Right lobe of liver (tissue), 6 donors: ENCODE data around the gene UNC13D. TPM values are rescaled to one million over a fixed set of nuclear protein-coding genes. Genes with fewer than 3 reads are reported as not detected.

Experiments
- ATAC-seq, 4 donors: fragments of 200-7000 bp; cut with Tn5 transposase; one replicate each; pipeline ENCODE4 v1.9.1; 2020; ENCODE audit warnings: mild to moderate bottlenecking in 4 of 4, moderate library complexity in 4 of 4
- DNase-seq, 3 donors: peaks; one replicate each; pipeline ENCODE4 v3.0.0-alpha.2; 2020
- H3K27ac ChIP-seq, 3 donors: fragments of 200-600 bp; one replicate each; pipeline ENCODE4 v1.8.0; 2022
- H3K27me3 ChIP-seq, 2 donors: fragments of 200-600 bp; one replicate each; pipeline ENCODE4 v1.8.0; 2022
- H3K36me3 ChIP-seq, 4 donors: fragments of 200-600 bp; sonication (generic) in 1 of 4; one replicate each; pipeline versions ENCODE4 v1.5.1 to v1.8.0; 2017 to 2022; ENCODE audit warnings: control low read depth in 1 of 4
- H3K4me1 ChIP-seq, 4 donors: fragments of 200-600 bp; sonication (generic) in 1 of 4; one replicate each; pipeline versions ENCODE4 v1.5.1 to v1.8.0; 2017 to 2022; ENCODE audit warnings: control low read depth in 1 of 4
- H3K4me3 ChIP-seq, 3 donors: fragments of 200-600 bp; one replicate each; pipeline ENCODE4 v1.8.0; 2022
- H3K9me3 ChIP-seq, 4 donors: fragments of 200-600 bp; sonication (generic) in 1 of 4; one replicate each; pipeline versions ENCODE4 v1.5.1 to v1.8.0; 2017 to 2022; ENCODE audit warnings: control low read depth in 1 of 4
- POLR2A ChIP-seq: fragments of 450-650 bp; IDR thresholded peaks from one replicate; pipeline ENCODE4 v1.6.1; 2017; ENCODE audit warnings: antibody characterized with exemption, mild to moderate bottlenecking
- WGBS: methylation state at CpG from one replicate; pipeline ENCODE4 v1.1.6; 2018; ENCODE audit warnings: low coverage, low lambda C conversion rate; ENCODE audit not compliant: insufficient coverage; ENCODE audit errors: missing lambda C conversion rate; 5-methylcytosine and 5-hydroxymethylcytosine counted together
- intact Hi-C, 2 donors: fragments of 100-400 bp; cut with DNase I; formaldehyde crosslinking; loops; one replicate each; pipeline versions ENCODE4 v1.11.2 to v1.14.1; 2022
- total RNA-seq, 6 experiments: library from RNA; depleted of rRNA in 2 of 6; stranded (reverse); fragments of >200 nt in 2 of 6; fragmentation: NEBNext Ultra II Directional in 3 of 6; extraction: Animal tissue kit (Norgen Biotek cat#: 25700) in 3 of 6; gene quantifications; one replicate each; pipeline versions ENCODE4 v1.1.0 to v1.2.4, GENCODE V29; 2016 to 2023
- TF ChIP-seq, protein P1 (sequence below), 4 donors: fragments of 200-600 bp in 3 of 4; fragments of 450-650 bp in 1 of 4; IDR thresholded peaks; one replicate each; pipeline versions ENCODE4 v1.5.1 to v1.8.0; 2016 to 2022; ENCODE audit warnings: antibody characterized with exemption in 4 of 4, mild to moderate bottlenecking in 2 of 4
- donor health status: DM: no; HTN: yes; CAD: no.
- donor health status: DM: no; HTN: no; CAD: no.
- donor health status: DM: no; HTN: no; CAD: no.
- donor health status: DM: no; HTN: yes; CAD: no.
- donor health status: DM: no; HTN: yes; CAD: no.

The UNC13D gene
- total RNA-seq, 6 experiments from 2014 or later: 3.4 to 12.5 (median 10.7) TPM

DNA sequence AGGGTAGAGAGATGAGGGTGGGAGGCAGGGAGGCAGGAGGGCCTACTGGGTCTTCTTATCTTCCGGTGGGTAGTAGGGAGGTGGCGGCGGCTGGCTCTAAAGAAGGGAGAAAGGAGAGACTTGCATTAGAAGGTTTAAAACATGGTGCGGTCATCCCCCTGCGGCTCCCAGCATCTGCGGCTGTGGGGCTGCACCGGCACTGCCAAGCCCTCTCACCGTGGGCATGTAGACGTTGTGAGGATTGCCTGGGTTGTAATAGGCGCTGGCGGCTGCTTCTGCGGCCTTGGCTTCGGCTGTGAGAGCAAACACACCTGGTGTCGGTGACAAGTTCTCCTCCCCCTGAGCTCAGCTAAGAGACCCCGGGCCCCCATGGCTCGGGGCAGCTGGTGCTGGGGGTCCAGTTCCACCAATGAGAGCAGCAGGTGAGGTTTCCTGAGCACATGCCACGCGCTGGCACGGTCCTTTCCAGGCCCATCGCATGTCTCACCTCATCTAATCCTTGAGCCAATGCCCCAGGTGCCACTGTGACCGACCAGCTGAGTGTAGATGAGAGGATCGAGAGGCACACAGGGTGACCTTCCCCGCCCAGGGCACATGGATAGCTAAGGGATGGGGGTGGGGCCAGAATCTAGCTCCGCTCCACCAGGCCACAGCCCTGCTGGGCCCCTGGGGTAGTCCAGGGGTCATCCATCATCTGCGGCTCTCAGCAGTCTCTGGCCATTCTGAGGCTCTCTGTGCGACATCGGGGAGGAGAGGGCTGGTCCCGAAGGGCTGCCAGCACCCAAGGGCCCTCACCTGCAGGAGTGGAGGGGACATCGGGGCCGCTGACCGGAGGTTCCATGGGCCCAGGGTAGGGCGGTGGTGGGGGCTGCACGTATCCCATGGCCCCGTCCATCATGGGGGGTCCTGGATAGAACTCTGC lies 2.7 kb upstream of the UNC13D start:
- no peak overlapping the region for H3K4me3 ChIP-seq
- TF ChIP-seq, protein P1, sequence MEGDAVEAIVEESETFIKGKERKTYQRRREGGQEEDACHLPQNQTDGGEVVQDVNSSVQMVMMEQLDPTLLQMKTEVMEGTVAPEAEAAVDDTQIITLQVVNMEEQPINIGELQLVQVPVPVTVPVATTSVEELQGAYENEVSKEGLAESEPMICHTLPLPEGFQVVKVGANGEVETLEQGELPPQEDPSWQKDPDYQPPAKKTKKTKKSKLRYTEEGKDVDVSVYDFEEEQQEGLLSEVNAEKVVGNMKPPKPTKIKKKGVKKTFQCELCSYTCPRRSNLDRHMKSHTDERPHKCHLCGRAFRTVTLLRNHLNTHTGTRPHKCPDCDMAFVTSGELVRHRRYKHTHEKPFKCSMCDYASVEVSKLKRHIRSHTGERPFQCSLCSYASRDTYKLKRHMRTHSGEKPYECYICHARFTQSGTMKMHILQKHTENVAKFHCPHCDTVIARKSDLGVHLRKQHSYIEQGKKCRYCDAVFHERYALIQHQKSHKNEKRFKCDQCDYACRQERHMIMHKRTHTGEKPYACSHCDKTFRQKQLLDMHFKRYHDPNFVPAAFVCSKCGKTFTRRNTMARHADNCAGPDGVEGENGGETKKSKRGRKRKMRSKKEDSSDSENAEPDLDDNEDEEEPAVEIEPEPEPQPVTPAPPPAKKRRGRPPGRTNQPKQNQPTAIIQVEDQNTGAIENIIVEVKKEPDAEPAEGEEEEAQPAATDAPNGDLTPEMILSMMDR (IDR thresholded peaks at IDR 0.05): no peak
- TF ChIP-seq POLR2A: no peak
- H3K9me3 ChIP-seq: no peaks in the 10 kb centered on the region
- peaks cover 10 to 57% (median 31%) of the 10 kb centered on the region in 4 donors for H3K36me3 ChIP-seq
- H3K4me1 ChIP-seq: peaks cover 0 to 58% (median 12%) of the 10 kb centered on the region in 4 donors
- ATAC-seq: no peak
- intact Hi-C loops: no loop called here
- no peaks in the 10 kb centered on the region for H3K27me3 ChIP-seq
- 79% methylated on average over 14 of the region's 34 CpGs for WGBS
- peak in 1 of 3 donors; percentile 57 for DNase-seq
- peak overlapping the region in 1 of 3 donors; percentile 75 for H3K27ac ChIP-seq

DNA sequence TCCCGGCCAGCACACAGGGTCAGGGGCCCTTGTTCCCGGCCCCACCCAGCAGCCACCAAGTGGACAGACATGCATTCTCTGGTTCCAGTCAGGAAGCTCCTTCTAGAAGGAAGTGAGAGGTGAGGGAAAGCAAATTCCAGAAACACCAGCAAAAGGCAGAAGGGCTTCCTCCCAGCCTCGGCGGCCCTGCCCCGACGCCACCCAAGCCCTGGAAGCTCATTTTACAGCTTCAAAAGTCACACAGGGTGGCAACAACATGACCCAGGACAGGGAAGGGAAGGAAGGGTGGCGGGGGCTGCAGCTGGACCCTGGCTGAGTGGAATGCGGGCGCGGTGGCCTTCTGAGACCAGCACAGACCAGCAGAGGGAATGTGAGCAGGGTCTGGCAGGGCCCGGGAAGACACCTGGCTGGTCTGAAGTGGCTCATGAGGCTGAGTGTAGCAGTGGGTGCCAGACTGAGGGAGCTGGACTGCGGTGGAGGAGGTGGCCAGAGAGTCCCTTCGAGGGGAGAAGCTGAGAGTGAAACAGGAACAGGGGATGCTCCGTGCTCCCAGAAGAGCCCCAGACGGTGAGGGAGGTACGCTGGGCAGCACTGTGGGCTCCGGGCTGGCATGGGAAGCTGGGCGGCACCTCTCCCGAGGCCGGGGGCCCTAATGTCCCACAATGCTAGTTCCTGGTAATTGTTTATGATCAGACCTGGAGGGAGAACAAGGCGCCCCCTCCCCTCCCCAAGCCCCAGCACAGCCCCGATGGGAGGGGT lies 1.9 kb upstream of the UNC13D start:
- DNase-seq: peak in 1 of 3 donors; percentile 50
- Histone ChIP-seq H3K4me3 (no peak overlapping the region), H3K4me1 (peaks cover 0 to 49% (median 6%) of the 10 kb centered on the region in 4 donors), H3K9me3 (no peaks in the 10 kb centered on the region), H3K36me3 (peaks cover 10 to 52% (median 29%) of the 10 kb centered on the region in 4 donors), H3K27ac (peak overlapping the region; percentile 63 to 83 (median 75)), H3K27me3 (no peaks in the 10 kb centered on the region)
- intact Hi-C loops: no loop called here
- peak in 1 of 4 donors; percentile 1 for ATAC-seq
- TF ChIP-seq, protein P1 (IDR thresholded peaks at IDR 0.05): no peak
- no peak for TF ChIP-seq POLR2A
- WGBS: 72% methylated on average over 9 of the region's 22 CpGs

DNA sequence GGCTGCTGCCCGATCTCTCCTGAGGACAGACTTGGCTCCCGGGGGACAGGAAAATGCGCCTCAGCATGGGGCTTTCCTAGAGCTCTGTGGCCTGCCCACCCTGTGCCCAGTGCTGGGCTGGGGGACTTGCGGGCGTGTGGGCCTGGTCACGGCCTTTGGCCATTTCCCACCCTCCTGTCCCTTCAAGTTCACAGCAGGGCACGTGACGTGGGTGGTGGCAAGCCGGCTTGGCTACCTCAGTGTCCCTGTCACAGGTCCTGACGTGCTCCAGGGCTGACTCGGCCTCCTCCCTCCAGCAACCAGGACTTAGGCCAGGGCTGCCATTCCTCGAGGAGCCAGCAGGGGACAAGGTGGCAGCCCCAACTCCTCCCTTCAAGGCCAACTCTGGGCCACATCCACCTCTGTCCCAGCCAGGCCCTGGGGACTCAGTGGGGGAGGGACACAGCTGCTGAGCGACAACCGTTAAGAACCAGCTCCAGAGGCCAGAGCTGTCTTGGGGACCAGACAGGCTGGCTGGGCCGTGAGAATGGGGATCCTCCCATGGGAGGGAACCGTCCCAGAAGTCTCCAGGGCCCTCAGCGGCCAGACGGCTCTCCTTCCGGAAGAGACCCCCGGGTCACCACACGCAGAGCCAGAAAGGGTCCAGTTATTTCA lies 981 bp upstream of the UNC13D start:
- Histone ChIP-seq H3K9me3 (no peaks in the 10 kb centered on the region), H3K36me3 (peaks cover 8 to 43% (median 25%) of the 10 kb centered on the region in 4 donors), H3K27ac (peak overlapping the region; percentile 63 to 83 (median 75)), H3K4me3 (no peak overlapping the region), H3K4me1 (peaks cover 0 to 40% (median 3%) of the 10 kb centered on the region in 4 donors), H3K27me3 (no peaks in the 10 kb centered on the region)
- TF ChIP-seq, protein P1 (IDR thresholded peaks at IDR 0.05): peak; percentile 56 to 76 (median 60)
- TF ChIP-seq POLR2A: no peak
- intact Hi-C loops: no loop called here
- ATAC-seq (peak; percentile 60 to 72 (median 66)), DNase-seq (peak; percentile 77 to 86 (median 81))
- WGBS: 44% methylated on average over 7 of the region's 21 CpGs

DNA sequence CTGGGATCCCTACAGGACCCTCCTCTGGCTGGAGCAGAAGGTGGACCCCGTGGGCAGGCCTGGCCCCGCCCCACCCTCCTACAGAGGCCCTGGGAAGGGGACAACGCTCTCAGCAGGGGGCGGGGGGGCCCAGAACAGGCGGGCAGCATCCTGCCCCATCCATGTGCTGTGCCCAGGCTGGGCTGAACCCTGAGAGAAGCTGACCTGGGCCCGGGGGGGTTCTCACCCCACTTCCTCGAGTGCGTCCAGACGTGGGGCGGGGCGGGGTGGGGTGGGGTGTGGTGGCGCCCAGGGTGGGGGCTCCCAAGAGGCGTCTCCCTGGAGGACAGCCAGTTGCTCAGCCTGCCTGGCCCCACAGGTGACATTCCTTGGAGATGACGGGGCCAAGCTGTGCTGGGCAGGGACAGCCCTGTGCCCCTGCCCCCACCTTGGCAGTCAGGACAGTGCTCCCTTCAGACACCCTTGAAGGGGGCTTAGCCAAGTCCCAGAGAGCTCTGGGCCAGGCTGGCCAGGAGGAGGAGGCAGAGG lies 390 bp upstream of the UNC13D start:
- no peaks in the 10 kb centered on the region for H3K27me3 ChIP-seq
- ATAC-seq (peak; percentile 10 to 29 (median 22)), DNase-seq (peak in 1 of 3 donors; percentile 65)
- intact Hi-C loops: no loop called here
- peaks cover 0 to 34% (median 3%) of the 10 kb centered on the region in 4 donors for H3K4me1 ChIP-seq
- H3K4me3 ChIP-seq: peak overlapping the region in 1 of 3 donors; percentile 38
- H3K9me3 ChIP-seq: no peaks in the 10 kb centered on the region
- H3K36me3 ChIP-seq: peaks cover 8 to 37% (median 20%) of the 10 kb centered on the region in 4 donors
- TF ChIP-seq, protein P1 (IDR thresholded peaks at IDR 0.05): no peak
- TF ChIP-seq POLR2A: no peak
- WGBS: no CpG with 5 or more reads among the region's 14 CpGs
- peak overlapping the region; percentile 63 to 83 (median 75) for H3K27ac ChIP-seq
